ENCODE data around the gene RASL12. TPM values are rescaled to one million over a fixed set of nuclear protein-coding genes. Genes with fewer than 3 reads are reported as not detected.
"Not testable (repeated sequence)": the region's sequence is repeated elsewhere in the genome, so short reads cannot be mapped to it uniquely, and the experiment has no call there.

RASL12 gene
- polyA plus RNA-seq, 1 donor from 2014 or later, result not detected

DNA sequence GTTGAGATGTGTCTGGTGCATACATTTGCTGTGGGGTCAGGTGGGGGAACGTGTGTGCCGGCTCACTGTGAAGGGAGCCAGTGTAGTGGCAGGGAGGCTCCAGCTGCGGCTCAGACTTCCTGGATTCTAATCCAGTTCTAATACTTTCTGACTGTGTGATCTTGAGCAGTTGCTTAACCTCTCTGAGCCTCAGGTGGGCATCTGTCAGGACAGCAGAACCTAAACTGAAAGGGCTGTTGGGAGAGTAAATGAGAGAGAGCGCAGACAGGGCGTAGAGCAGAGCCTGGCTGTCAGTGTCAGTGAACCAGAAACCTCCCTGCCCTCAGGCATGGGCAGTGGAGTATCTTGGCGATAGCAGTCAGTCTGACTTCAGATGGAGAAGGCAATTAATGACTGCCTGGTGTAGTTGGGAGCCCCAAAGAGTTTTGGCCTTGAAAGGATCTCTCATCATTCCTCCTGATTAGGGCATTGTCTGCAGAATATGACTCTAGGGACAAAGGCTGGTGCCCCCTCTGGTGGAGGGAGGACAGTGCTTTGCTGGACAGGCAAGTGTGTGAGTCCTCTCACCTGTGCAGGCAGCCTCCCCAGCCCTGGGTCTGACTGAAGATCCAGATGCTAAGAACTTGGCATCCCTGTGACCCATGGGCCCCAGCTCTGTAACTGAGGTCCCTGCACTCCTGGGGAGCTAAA is 18.3 kb upstream of the RASL12 start:
- Mint-ChIP-seq H3K36me3 (no peaks in the 10 kb centered on the region), H3K9me3 (no peaks in the 10 kb centered on the region), H3K27ac (no peak overlapping the region), H3K27me3 (peaks cover 23% of the 10 kb centered on the region), H3K4me3 (no peak overlapping the region), H3K4me1 (peaks cover 0 to 7% (median 0%) of the 10 kb centered on the region in 3 donors)

DNA sequence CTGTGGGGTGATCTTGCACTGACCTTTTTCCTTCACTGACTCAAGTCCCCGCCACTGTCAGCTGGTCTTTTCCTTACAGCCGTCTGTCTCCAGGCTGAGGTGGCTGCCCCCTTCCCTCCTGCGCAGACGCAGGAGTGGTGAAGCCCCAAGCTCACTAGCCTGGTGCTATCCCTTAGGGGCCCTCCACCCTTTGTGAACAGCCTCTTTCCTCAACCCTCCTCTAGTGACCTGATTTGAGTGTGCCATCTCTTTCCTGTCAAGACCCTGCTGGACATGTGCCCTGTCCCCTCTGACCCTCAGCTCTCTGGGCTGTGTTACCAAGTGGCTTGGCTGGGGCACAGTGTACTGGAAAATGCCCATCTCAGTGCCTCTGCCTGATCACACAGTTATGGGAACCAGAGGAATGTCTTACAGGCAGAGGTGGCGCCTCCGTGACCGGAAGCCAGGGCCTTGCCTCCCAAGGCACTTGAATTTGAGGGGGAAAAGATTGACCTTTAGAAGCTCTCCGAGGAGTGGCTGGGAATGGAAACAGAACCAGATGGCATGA is 17.5 kb upstream of the RASL12 start:
- H3K4me3 Mint-ChIP-seq, result no peak overlapping the region
- H3K27ac Mint-ChIP-seq, result no peak overlapping the region
- H3K27me3 Mint-ChIP-seq, result peaks cover 26% of the 10 kb centered on the region
- peaks cover 0 to 7% (median 0%) of the 10 kb centered on the region in 3 donors for H3K4me1 Mint-ChIP-seq
- no peaks in the 10 kb centered on the region for H3K36me3 Mint-ChIP-seq
- no peaks in the 10 kb centered on the region for H3K9me3 Mint-ChIP-seq

DNA sequence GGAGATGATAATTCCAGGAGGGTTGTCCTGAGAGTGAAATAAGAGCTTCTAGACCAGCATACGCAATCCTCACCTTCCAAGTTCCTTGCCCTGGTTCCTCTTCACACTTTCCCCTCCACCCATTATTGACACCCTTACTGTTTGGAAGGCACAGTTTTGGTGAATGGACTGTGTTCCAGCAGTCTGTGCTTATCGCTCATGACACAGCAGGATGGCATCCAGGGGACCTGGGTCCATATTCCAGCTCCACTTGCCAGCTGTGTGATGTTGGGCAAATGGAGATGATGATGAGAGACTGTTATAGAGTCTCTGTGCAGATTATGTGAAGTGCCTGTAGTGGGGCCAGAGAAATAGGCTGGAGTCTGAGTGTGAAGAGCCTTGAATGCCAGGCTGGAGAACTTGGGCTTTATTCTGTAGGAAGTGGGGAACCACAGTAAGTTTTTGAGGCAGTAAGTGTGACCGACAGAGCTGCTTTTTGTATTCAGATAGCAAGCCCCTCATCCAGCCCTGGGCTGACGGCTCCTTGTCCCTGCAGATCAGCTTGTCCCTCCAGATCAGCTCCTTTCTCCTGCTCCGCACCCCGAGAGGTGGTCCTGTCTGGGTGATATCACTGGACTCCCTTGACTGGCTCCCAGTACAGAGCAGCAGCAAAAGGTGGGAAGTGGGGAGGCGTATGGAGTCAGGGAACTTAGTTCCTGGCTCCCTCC is 16.9 kb upstream of the RASL12 start:
- Mint-ChIP-seq H3K36me3 (no peaks in the 10 kb centered on the region), H3K4me3 (no peak overlapping the region), H3K4me1 (peaks cover 0 to 7% (median 0%) of the 10 kb centered on the region in 3 donors), H3K27ac (no peak overlapping the region), H3K9me3 (no peaks in the 10 kb centered on the region), H3K27me3 (peaks cover 26% of the 10 kb centered on the region)

DNA sequence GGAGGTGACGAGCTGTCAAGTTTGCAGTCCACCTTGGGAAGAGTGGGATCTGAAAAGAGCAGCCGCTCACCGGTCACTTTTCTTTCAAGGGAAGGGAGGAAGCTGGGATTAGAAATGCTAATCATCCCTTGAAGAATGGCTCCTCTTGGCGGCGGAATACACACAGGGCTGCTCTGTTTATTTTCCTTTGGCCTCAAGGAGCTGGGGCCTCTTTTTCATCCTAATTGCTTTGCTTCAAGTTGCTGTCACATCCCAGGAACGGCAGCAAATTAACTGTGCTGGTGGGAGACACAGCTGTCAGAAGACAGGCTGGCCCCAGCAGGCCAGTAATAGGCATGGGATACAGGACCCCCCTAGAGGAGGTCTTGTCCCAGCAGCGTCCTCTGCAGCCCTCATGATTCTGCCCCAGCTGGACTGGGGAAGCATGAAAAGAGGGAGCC is 15.5 kb upstream of the RASL12 start:
- no peaks in the 10 kb centered on the region for H3K36me3 Mint-ChIP-seq
- no peaks in the 10 kb centered on the region for H3K9me3 Mint-ChIP-seq
- H3K4me1 Mint-ChIP-seq, result peaks cover 0 to 7% (median 0%) of the 10 kb centered on the region in 3 donors
- H3K4me3 Mint-ChIP-seq, result no peak overlapping the region
- peaks cover 28% of the 10 kb centered on the region for H3K27me3 Mint-ChIP-seq
- H3K27ac Mint-ChIP-seq, result no peak overlapping the region

DNA sequence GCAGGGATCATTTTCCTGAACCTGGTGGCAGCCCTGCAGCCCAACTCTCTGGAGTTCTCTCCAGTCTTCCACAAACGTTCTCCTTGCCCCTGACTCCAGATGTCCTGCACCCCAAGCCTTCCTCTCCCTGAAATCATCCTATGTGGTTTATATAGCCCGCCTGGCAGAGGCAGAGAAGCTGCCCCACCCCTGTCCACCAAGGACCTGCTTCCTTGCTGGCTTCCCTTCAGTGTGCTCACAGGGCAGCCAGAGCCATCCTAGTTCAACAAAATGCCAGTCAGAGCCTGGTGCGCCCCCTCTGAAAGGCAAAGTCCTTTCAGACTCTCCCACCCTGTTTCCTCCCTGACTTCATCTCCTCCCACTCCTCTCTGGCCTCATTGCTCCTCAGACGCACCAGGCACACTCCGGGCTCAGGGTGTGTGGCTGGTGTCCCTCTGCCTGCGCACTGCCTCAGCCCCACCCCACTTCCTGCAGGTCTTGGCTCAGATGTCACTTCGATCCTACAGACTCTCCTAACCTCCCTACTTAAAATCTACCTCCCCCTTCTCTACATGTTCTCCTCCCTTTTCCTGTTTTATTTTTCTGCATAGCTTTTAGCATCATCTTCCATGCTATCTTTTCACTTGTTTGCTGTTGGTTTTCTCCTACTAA is 14.6 kb upstream of the RASL12 start:
- H3K27me3 Mint-ChIP-seq, result peaks cover 34% of the 10 kb centered on the region
- H3K27ac Mint-ChIP-seq, result no peak overlapping the region
- H3K4me1 Mint-ChIP-seq, result peaks cover 3 to 10% (median 6%) of the 10 kb centered on the region in 3 donors
- no peaks in the 10 kb centered on the region for H3K36me3 Mint-ChIP-seq
- H3K4me3 Mint-ChIP-seq, result peak overlapping the region in 1 of 4 donors; percentile 59
- no peaks in the 10 kb centered on the region for H3K9me3 Mint-ChIP-seq

DNA sequence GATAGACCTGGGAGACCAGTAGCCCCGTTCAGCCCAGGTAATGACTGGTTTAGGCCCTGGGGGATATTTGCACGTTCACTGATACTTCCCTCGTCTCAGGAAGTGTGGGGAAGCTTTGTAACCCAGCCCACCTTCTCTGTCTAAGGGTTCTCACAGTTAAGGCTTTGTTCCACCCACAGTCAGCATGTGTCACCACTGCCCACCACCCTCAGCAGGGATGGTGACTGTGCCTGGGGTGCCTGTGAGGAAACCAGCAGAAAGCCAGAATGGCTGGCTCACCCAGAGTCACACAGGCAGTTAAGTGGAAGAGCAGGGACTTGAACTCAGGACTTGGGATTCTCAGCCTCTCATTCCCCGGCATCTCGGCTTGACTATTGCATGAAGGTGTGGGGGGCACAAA is 14.0 kb upstream of the RASL12 start:
- no peak overlapping the region for H3K27ac Mint-ChIP-seq

DNA sequence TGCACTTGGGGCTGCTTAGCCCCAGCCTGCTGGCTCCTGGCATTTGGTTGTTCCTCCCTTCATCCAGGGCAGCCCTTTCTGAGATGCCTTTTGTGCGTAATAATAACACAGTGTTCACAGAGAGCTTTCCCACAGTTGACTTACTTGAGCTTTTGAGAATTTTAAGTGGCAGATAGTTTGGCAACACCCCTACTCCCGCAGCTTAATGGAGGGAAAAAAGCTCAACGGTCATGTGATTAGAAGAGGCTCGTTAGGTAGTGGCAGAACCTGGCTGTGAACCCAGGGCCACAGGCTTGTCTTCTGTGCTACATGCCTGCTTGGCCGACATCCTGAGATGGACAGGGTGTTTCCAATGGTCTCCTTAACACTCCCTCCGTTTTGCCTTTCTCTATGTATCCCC is 13.5 kb upstream of the RASL12 start:
- no peak overlapping the region for H3K4me3 Mint-ChIP-seq
- peaks cover 3 to 10% (median 6%) of the 10 kb centered on the region in 3 donors for H3K4me1 Mint-ChIP-seq
- no peak overlapping the region for H3K27ac Mint-ChIP-seq
- H3K36me3 Mint-ChIP-seq, result no peaks in the 10 kb centered on the region
- H3K27me3 Mint-ChIP-seq, result peaks cover 37% of the 10 kb centered on the region
- no peaks in the 10 kb centered on the region for H3K9me3 Mint-ChIP-seq

More for the DNA sequence above, 14.0 kb upstream of the RASL12 start:
- Mint-ChIP-seq H3K9me3 (no peaks in the 10 kb centered on the region), H3K4me1 (peaks cover 3 to 10% (median 6%) of the 10 kb centered on the region in 3 donors), H3K27me3 (peaks cover 34% of the 10 kb centered on the region), H3K36me3 (no peaks in the 10 kb centered on the region), H3K4me3 (no peak overlapping the region)

DNA sequence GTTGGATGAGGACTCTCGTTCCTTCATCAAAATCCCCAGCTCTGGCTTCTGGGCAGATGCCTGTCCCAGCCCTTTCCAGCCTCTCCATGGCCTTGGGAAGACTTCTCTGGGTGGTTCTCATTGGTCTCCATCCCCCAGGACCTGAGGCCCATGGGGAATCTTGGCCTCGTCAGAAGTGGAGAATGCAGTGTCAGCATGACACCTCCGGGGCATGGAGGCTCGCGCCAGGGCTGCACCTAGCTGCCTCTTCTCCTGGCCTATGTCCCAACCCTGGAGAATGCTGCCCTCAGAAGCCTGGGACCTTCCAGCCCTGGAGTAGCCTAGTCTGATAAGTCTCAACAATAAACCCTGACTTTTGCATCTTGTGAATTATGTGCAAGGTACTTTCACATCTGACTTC is 11.8 kb upstream of the RASL12 start:
- Mint-ChIP-seq H3K4me1 (peaks cover 3 to 10% (median 6%) of the 10 kb centered on the region in 3 donors), H3K36me3 (no peaks in the 10 kb centered on the region), H3K27ac (no peak overlapping the region), H3K27me3 (peaks cover 38% of the 10 kb centered on the region), H3K4me3 (no peak overlapping the region), H3K9me3 (no peaks in the 10 kb centered on the region)

DNA sequence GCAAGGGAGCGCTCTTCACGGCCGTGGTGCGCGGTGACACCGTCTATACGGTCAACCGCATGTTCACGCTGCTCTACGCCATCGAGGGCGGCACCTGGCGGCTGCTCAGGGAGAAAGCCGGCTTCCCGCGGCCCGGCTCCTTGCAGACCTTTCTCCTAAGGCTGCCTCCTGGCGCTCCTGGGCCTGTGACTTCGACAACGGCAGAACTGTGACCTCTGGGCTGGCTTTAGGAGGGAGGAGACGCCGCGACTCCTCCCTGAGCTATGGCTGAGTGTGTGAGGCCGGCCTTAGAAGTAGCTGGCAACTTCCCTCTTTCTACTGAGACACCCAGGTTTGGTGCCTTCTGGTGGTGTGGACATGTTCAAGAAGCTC is 10.2 kb upstream of the RASL12 start:
- Mint-ChIP-seq H3K4me3 (peak overlapping the region in 2 of 4 donors; percentile 46 to 57), H3K4me1 (peaks cover 3 to 10% (median 6%) of the 10 kb centered on the region in 3 donors), H3K27me3 (peaks cover 31% of the 10 kb centered on the region), H3K36me3 (no peaks in the 10 kb centered on the region), H3K27ac (peak overlapping the region in 2 of 3 donors; percentile 59 to 76), H3K9me3 (no peaks in the 10 kb centered on the region)

DNA sequence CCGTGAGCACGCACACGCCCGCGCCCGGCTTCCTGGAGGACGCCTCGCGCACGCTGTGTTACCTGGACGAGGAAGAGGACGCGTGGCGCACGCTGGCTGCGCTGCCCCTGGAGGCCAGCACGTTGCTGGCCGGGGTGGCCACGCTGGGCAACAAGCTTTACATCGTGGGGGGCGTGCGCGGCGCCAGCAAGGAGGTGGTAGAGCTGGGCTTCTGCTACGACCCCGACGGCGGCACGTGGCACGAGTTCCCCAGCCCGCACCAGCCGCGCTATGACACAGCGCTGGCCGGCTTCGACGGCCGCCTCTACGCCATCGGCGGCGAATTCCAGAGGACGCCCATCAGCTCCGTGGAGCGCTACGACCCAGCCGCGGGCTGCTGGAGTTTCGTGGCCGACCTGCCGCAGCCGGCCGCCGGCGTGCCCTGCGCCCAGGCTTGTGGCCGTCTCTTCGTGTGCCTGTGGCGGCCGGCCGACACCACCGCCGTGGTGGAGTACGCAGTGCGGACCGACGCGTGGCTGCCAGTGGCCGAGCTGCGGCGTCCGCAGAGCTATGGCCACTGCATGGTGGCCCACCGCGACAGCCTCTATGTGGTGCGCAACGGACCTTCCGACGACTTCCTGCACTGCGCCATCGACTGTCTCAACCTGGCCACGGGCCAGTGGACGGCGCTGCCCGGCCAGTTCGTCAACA is 9.6 kb upstream of the RASL12 start:
- Mint-ChIP-seq H3K27me3 (peaks cover 26% of the 10 kb centered on the region), H3K36me3 (no peaks in the 10 kb centered on the region), H3K4me3 (peak overlapping the region in 2 of 4 donors; percentile 46 to 57), H3K4me1 (peaks cover 3 to 6% (median 5%) of the 10 kb centered on the region in 3 donors), H3K27ac (peak overlapping the region in 2 of 3 donors; percentile 59 to 76), H3K9me3 (no peaks in the 10 kb centered on the region)

DNA sequence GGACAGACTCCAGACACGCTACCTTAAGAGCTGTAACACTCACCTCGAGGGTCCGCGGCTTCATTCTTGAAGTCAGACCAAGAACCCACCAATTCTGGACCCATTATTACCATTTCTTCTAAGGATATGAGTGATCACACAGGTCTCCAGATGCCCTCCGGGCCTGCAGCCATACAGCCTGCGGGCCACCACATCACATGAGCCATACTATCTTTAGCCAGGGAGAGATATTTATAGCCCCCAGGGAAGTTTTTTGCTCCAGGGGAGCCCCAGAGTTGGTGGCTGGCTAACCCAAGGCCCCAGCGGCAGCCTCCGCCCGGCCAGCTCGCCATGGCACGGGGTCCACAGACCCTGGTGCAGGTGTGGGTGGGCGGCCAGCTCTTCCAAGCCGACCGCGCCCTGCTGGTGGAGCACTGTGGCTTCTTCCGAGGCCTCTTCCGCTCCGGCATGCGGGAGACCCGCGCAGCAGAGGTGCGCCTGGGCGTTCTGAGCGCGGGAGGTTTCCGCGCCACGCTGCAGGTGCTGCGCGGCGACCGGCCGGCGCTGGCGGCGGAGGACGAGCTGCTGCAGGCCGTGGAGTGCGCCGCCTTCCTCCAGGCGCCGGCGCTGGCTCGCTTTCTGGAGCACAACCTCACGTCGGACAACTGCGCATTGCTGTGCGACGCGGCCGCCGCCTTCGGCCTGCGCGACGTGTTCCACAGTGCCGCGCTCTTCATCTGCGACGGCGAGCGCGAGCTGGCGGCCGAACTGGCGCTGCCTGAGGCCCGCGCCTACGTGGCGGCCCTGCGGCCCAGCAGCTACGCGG is 8.9 kb upstream of the RASL12 start, which contains the start of gene KBTBD13:
Gene KBTBD13 (plus strand): TSS at position 261 of the 805 bp plus-strand sequence. CDS start 70 bp downstream, at position 331.
- Mint-ChIP-seq H3K36me3 (no peaks in the 10 kb centered on the region), H3K4me1 (peaks cover 3 to 6% (median 5%) of the 10 kb centered on the region in 3 donors), H3K4me3 (peak within 1 kb of the TSS in 2 of 4 donors; percentile 14 to 46), H3K27me3 (peaks cover 18% of the 10 kb centered on the region), H3K27ac (peak within 1 kb of the TSS in 1 of 3 donors; percentile 59), H3K9me3 (peaks cover 0 to 1% (median 0%) of the 10 kb centered on the region in 3 donors)

DNA sequence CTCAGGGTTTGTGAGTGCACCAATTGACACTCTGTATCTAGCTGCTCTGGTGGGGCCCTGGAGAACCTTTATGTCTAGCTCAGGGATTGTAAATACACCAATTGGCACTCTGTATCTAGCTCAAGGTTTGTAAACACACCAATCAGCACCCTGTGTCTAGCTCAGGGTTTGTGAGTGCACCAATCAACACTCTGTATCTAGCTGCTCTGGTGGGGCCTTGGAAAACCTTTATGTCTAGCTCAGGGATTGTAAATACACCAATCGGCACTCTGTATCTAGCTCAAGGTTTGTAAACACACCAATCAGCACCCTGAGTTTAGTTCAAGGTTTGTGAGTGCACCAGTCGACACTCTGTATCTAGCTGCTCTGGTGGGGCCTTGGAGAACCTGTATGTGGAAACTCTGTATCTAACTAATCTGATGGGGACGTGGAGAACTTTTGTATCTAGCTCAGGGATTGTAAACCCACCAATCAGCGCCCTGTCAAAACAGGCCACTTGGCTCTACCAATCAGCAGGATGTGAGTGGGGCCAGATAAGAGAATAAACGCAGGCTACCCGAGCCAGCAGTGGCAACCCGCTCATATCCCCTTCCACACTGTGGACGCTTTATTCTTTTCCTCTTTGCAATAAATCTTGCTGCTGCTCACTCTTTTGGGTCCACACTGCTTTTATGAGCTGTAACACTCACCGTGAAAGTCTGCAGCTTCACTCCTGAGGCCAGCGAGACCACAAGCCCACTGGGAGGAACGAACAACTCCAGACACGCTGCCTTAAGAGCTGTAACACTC is 8.0 kb upstream of the RASL12 start:
- H3K27me3 Mint-ChIP-seq, result peaks cover 14% of the 10 kb centered on the region

DNA sequence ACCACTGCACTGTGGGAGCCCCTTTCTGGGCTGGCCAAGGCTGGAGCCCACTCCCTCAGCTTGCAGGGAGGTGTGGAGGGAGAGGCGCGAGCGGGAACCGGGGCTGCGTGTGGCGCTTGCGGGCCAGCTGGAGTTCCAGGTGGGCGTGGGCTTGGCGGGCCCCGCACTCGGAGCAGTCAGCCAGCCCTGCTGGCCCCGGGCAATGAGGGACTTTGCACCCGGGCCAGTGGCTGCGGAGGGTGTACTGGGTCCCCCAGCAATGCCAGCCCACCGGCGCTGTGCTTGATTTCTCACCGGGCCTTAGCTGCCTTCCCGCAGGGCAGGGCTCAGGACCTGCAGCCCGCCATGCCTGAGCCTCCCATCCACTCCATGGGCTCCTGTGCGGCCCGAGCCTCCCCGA is 7.2 kb upstream of the RASL12 start:
- peaks cover 14% of the 10 kb centered on the region for H3K27me3 Mint-ChIP-seq
- H3K36me3 Mint-ChIP-seq, H3K27ac Mint-ChIP-seq, H3K4me3 Mint-ChIP-seq, H3K9me3 Mint-ChIP-seq, H3K4me1 Mint-ChIP-seq: not testable (repeated sequence)

More for the DNA sequence above, 8.0 kb upstream of the RASL12 start:
- H3K36me3 Mint-ChIP-seq, H3K4me1 Mint-ChIP-seq, H3K9me3 Mint-ChIP-seq, H3K4me3 Mint-ChIP-seq: not testable (repeated sequence)
- peak overlapping the region in 1 of 3 donors; percentile 31 for H3K27ac Mint-ChIP-seq

Measured in IgD-negative memory B cell (primary cell).